Measurements from ENCODE around the gene BROX.
A peak's percentile ranks its signal among the peaks of the same experiment; 100 is the strongest.

DNA sequence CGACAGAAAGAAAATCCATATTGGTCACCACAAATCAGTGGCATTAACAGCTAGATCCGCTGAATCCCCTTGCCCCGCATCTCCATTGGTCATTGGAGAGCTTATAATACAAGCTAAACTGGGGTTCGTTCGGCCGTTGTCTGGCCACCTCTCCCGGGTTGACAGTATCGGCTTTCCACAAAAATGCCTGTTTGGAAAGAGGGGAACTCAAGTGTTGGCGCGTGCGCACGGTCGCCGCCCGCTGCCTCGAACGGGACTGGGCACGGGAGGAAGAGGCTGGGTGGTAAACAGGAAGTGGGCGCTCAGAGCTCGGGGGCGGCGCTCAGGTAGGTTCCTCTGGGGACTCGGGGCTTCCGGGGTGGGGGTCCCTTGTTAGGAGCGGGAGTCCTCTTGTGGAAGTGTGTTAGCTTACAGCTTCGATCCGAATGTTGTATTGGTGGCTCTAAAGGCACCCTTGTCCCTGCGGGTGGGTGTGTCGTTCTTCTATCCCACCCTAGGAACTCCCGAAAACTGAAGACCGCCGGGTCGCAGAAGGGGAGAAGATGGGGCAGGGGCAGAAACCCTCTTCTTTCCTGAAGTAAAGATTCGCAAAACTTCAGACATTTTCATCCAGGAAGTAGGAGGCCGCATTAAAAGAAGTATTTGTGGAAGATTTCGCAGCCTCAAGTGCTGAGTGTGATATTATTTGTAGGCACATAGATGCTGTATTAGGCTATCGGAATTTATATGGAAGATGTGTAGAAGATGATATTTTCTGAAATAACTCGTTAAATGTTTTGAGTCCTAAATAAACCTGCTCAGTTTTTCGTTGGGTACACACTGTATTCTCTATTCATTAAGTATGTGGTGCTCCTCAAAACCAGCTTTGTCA lies 962 bp downstream of the BROX start:
- TF ChIP-seq, protein P1, sequence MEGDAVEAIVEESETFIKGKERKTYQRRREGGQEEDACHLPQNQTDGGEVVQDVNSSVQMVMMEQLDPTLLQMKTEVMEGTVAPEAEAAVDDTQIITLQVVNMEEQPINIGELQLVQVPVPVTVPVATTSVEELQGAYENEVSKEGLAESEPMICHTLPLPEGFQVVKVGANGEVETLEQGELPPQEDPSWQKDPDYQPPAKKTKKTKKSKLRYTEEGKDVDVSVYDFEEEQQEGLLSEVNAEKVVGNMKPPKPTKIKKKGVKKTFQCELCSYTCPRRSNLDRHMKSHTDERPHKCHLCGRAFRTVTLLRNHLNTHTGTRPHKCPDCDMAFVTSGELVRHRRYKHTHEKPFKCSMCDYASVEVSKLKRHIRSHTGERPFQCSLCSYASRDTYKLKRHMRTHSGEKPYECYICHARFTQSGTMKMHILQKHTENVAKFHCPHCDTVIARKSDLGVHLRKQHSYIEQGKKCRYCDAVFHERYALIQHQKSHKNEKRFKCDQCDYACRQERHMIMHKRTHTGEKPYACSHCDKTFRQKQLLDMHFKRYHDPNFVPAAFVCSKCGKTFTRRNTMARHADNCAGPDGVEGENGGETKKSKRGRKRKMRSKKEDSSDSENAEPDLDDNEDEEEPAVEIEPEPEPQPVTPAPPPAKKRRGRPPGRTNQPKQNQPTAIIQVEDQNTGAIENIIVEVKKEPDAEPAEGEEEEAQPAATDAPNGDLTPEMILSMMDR (tag by site-specific recombination; IDR thresholded peaks at IDR 0.05), result no peak; the same call in 1 of the 2 replicates
- peak; percentile 92 for TF ChIP-seq ZBTB17 (tag by site-specific recombination; IDR thresholded peaks at IDR 0.05)
- TF ChIP-seq, protein P2, sequence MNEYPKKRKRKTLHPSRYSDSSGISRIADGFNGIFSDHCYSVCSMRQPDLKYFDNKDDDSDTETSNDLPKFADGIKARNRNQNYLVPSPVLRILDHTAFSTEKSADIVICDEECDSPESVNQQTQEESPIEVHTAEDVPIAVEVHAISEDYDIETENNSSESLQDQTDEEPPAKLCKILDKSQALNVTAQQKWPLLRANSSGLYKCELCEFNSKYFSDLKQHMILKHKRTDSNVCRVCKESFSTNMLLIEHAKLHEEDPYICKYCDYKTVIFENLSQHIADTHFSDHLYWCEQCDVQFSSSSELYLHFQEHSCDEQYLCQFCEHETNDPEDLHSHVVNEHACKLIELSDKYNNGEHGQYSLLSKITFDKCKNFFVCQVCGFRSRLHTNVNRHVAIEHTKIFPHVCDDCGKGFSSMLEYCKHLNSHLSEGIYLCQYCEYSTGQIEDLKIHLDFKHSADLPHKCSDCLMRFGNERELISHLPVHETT (tag by site-specific recombination; IDR thresholded peaks at IDR 0.05), result no peak
- TF ChIP-seq KLF16 (tag by site-specific recombination; IDR thresholded peaks at IDR 0.05), result no peak

Measured in HEK293 (cell line).